Cardiac fibroblast (primary cell): ENCODE measurements around the gene OR5B2.
"Not testable (repeated sequence)": the region's sequence is repeated elsewhere in the genome, so short reads cannot be mapped to it uniquely, and the experiment has no call there.

ENCODE experiments used
- DNase-seq, 2 donors: peaks; one replicate each; pipeline versions ENCODE4 v3.0.0 to v3.0.0-alpha.2; 2010; ENCODE audit warnings: low read depth in 2 of 2
- H3K4me3 ChIP-seq, 2 donors: replicated peaks in 1 of 2; 1 replicate in 1 of 2; 2 replicates in 1 of 2; pipeline ENCODE4 v1.5.1; 2011; ENCODE audit warnings: low read depth in 2 of 2, low read length in 2 of 2, mild to moderate bottlenecking in 2 of 2, moderate library complexity in 1 of 2
- TF ChIP-seq, protein P1 (sequence below): IDR thresholded peaks from one replicate; pipeline ENCODE4 v1.5.1; 2011; ENCODE audit warnings: low read depth, mild to moderate bottlenecking, low read length, inconsistent platforms

Gene OR5B2

DNA sequence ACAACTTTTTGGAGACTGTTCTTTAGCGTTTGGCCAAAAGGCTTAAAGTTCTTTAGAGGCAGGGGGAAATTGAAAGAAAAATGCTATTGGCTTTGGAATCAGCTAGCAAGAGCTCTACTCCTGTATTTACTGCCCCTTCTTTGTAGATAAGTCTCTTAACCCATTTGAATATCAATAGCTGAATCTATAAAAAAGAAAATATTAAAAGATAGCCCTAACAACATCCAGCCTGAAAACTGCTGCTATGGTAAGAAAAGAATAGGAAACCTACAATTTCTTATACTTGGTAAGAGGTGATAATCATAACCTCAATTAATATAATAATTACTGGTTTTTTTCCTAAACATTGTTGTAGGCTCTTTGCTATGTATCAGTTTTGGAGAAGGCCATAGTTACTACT lies 14.2 kb upstream of the OR5B2 start, which contains the start of gene OR5B12:
OR5B12 (minus strand) TSS at position 101 of the 400 bp plus-strand sequence. CDS start 2,085 bp downstream, outside the sequence.
- TF ChIP-seq, protein P1, sequence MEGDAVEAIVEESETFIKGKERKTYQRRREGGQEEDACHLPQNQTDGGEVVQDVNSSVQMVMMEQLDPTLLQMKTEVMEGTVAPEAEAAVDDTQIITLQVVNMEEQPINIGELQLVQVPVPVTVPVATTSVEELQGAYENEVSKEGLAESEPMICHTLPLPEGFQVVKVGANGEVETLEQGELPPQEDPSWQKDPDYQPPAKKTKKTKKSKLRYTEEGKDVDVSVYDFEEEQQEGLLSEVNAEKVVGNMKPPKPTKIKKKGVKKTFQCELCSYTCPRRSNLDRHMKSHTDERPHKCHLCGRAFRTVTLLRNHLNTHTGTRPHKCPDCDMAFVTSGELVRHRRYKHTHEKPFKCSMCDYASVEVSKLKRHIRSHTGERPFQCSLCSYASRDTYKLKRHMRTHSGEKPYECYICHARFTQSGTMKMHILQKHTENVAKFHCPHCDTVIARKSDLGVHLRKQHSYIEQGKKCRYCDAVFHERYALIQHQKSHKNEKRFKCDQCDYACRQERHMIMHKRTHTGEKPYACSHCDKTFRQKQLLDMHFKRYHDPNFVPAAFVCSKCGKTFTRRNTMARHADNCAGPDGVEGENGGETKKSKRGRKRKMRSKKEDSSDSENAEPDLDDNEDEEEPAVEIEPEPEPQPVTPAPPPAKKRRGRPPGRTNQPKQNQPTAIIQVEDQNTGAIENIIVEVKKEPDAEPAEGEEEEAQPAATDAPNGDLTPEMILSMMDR: no peak
- no peak within 1 kb of the TSS for H3K4me3 ChIP-seq
- DNase-seq: no peak

DNA sequence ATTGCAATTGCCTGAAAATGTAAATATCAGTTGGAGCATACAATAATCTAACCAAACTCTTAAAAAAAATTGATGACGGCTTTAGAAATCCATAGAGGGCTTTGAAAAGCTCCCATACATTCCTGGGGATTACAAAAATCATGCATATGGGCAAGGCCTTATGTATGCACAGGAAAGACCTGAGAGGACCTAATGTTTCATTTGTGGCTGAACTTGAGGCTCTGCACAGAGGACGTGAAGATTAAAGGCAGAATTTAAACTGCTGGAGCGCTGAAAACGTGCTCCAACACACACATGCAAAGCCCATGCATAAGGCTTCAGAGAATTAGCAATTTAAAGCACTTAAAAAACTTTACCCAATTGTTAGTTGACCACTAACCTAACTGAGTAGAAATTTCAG lies 10.6 kb upstream of the OR5B2 start:
- no peak overlapping the region for H3K4me3 ChIP-seq
- TF ChIP-seq, protein P1: no peak
- DNase-seq: no peak

DNA sequence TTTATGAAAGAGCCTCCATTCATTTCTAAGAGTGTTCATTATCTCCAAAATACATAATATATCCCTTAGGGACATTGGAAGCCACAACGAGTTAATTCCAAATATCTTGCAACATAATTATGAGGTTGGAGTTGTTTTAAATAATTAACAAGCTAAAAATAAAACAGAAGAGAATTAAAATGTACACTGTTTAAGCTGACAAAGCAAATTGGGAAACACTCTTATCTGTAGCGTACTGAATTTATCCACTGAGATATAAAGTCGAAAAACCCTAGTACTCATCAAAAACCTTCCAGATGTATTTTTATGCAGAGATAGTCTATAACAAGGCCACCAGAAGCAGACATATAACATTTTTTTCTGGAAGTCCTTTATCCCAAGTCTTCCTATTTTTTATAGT lies 6.3 kb upstream of the OR5B2 start:
- TF ChIP-seq, protein P1: no peak
- no peak for DNase-seq
- H3K4me3 ChIP-seq: no peak overlapping the region

DNA sequence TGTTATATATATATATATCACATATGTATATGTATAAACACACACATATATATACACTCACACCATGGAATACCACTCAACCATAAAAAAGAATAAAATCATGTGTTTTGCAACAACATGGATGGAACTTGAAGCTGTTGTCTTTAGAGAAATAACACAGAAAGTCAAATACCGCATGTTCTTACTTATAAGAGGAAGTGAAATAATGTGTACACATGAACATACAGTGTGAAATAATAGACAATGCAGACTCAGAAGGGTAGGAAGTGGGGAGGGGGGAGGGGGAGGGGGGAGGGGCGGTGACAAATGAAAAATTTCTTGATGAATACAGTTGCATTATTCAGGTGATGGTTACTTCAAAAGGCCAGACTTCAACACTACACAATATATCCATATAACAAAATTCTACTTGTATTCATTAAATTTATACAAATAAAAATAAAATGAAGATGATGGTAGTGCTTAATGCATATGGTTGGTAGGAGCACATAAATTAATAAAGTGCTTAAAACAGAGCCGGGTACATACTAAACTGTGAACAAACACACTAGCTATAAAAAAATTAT lies 5.8 kb upstream of the OR5B2 start:
- TF ChIP-seq, protein P1: no peak
- no peak overlapping the region for H3K4me3 ChIP-seq
- DNase-seq: no peak

DNA sequence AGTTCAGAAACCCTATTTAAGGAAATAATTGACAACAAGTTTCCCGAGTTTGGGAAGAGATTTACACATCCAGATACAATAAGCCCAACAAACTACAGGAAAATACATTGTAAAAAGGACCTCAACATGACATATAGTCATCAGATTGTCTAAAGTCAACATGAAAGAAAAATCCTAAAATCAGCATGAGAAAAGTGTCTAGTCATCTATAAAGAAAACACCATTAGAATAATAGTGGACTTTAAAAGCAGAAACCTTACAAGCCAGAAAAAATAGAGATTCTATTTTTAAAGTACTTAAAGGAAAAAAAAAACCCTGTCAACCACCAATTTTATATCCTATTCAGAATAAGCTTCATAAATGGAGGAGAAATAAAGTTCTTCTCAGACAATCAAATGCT lies 1.4 kb upstream of the OR5B2 start:
- TF ChIP-seq, protein P1: no peak
- DNase-seq: no peak
- H3K4me3 ChIP-seq: no peak overlapping the region

DNA sequence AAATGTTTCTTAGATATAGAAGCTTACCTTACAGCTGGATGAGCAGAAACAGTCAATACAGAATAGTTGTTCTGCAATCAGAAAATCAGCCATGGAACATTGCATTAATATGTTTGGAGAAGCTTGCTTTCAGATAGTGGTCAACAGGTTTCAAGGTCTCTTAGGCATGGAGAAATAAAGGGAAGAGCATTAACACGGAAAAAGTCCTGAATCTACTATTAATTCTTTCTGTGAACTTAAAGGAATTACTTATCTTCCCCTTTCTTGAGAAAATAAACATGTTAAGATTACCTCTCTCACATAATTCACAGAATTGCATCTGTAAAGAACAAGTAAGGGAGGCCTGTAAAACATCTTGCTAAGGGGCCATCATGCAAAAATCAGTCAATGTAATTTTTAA lies 21.1 kb downstream of the OR5B2 start, which contains the start of gene OR5B3:
OR5B3 (minus strand) TSS at position 101 of the 400 bp plus-strand sequence. CDS start 3,465 bp downstream, outside the sequence.
- no peak within 1 kb of the TSS for H3K4me3 ChIP-seq
- DNase-seq: no peak
- TF ChIP-seq, protein P1: no peak

DNA sequence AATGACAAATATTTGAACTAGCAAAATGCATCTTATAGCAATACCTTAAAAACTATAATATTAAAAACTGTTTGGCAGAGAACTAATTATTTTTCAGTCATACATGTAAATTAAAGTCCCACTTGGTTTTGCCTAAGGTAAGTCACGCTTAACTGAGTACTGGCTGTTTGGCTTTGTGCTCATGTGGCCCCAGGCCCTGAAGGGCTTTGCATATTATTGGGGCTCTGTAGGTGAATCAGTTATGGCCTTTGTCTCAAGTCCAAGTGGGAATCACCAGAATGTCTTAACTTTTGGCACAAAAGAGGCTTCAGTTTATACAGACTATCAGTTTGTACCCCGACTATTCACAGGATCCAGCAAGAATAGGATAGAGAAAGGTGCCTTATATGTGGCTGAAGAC lies 28.3 kb downstream of the OR5B2 start:
- H3K4me3 ChIP-seq, DNase-seq: not testable (repeated sequence)
